ENCODE results near the gene NTN5. TPM values are rescaled to one million over a fixed set of nuclear protein-coding genes. Genes with fewer than 3 reads are reported as not detected.

The NTN5 gene
- total and polyA plus RNA-seq, 10 of the 15 experiments (the other 5 are each of a cell fraction or from before 2014, with no cell fraction given): 0.07 to 0.22 TPM; not detected in 8

- TF ChIP-seq ATF2 (IDR thresholded peaks at IDR 0.05; ENCODE audit: low read length) (no peak), RBBP5 (conservative IDR thresholded peaks at IDR 0.05) (no peak), TCF3 (IDR thresholded peaks at IDR 0.05; ENCODE audit: borderline replicate concordance, insufficient read depth, low read depth, low read length) (0 out of 2 replicates have a peak, but pooled peaks have one; percentile 14), JUNB (IDR thresholded peaks at IDR 0.05) (no peak), CHD2 (IDR thresholded peaks at IDR 0.05; ENCODE audit: borderline replicate concordance, low read depth, low read length) (peak; percentile 77), POLR2A (IDR thresholded peaks at IDR 0.05; ENCODE audit: low read depth, low read length) (peak; percentile 78), MAX (IDR thresholded peaks at IDR 0.05; ENCODE audit: low read depth, low read length) (peak; percentile 94; the same call in 1 of the 2 replicates)
Observed at GRCh38 chr19:48634424-48635262, 38.2 kb downstream of the NTN5 start (continued).

- DNase-seq (ENCODE audit: low read depth, low spot score) (no peak), ATAC-seq (no peak), FAIRE-seq (no peak)
- Histone ChIP-seq H2AFZ (ENCODE audit: control insufficient read depth, low read depth, low read length) (peak overlapping the region; percentile 81), H3K27ac (ENCODE audit: control insufficient read depth, insufficient read depth) (peak overlapping the region; percentile 79), H4K20me1 (ENCODE audit: control insufficient read depth, insufficient read depth) (no peaks in the 10 kb centered on the region), H3K4me1 (ENCODE audit: control insufficient read depth, insufficient read depth, low read length) (peaks cover 28% of the 10 kb centered on the region), H3K36me3 (ENCODE audit: control insufficient read depth in 2 of 2, insufficient read depth in 2 of 2, low read length in 1 of 2) (peaks cover 4 to 5% of the 10 kb centered on the region in 2 experiments; a peak in 3 of 4 replicates), H3K9ac (ENCODE audit: control insufficient read depth, insufficient read depth, low read length) (peak overlapping the region; percentile 66), H3K9me3 (replicated peaks; ENCODE audit: control insufficient read depth, insufficient read depth, low read length) (no peaks in the 10 kb centered on the region), H3K4me3 (peak overlapping the region; percentile 66), H3K4me2 (ENCODE audit: control insufficient read depth, insufficient read depth) (peak overlapping the region; percentile 92), H3K79me2 (ENCODE audit: control insufficient read depth, insufficient read depth, low read length) (peaks cover 5% of the 10 kb centered on the region), H3K27me3 (replicated peaks in 1 of 2; ENCODE audit: control insufficient read depth in 2 of 2, insufficient read depth in 2 of 2, low read length in 1 of 2) (no peaks in the 10 kb centered on the region)
- intact Hi-C loops (cut with micrococcal nuclease; ENCODE audit: unreplicated experiment) (loop anchor here (10.0 kb wide), 1 partner anchor 331 kb away; the partner anchor contains the start of gene FTL), in situ Hi-C loops (cut with MboI) (loop anchor here (25.0 kb wide), 1 partner anchor 1253 kb away; the partner anchor contains the start of genes AKT1S1, IL4I1 and TBC1D17)
- TF ChIP-seq CBX3 (IDR thresholded peaks at IDR 0.05; ENCODE audit: borderline replicate concordance, low read depth): no peak
- 0 out of 2 replicates have a peak, but pooled peaks have one; percentile 1 for TF ChIP-seq RUNX3 (IDR thresholded peaks at IDR 0.05; ENCODE audit: low read length)
- CTCF ChIA-PET: interaction anchor here (1.1 to 2.3 kb wide), 5 partner anchors 11 to 49 kb away, joined by 3 to 10 read pairs (median 9); partner anchors contain the start of gene CA11
- POLR2A ChIA-PET: interaction anchor here (0.5 to 3.3 kb wide), 9 partner anchors 12 to 360 kb away, joined by 3 to 62 read pairs (median 4); partner anchors contain the start of genes CA11, RPL18, RUVBL2 and SPHK2
- WGBS (ENCODE audit: insufficient coverage, insufficient replicate concordance, low lambda C conversion rate, missing lambda C conversion rate): 35% methylated on average over 7 of the region's 7 CpGs
- RAD21 ChIA-PET (ENCODE audit: unreplicated experiment): interaction anchor here (1.1 to 3.4 kb wide), 7 partner anchors 10 to 50 kb away, joined by 3 to 16 read pairs (median 9); partner anchors contain the start of genes CA11, RPL18 and SPHK2
- no TSS peak for BruUV-seq (replicated peaks)
- SMC1A ChIA-PET (ENCODE audit: uncharacterized antibody, unreplicated experiment): interaction anchor here (0.9 to 2.8 kb wide), 7 partner anchors 9 to 50 kb away, joined by 3 to 22 read pairs (median 3); partner anchors contain the start of genes RPL18 and SPHK2
Observed at GRCh38 chr19:48634036-48634342, 38.8 kb downstream of the NTN5 start.

Measured in GM12878 (cell line).